ENCODE measurements around the gene AGTRAP. TPM values are rescaled to one million over a fixed set of nuclear protein-coding genes. Genes with fewer than 3 reads are reported as not detected.
A peak's percentile ranks its signal among the peaks of the same experiment; 100 is the strongest.

Gene AGTRAP, protein sequence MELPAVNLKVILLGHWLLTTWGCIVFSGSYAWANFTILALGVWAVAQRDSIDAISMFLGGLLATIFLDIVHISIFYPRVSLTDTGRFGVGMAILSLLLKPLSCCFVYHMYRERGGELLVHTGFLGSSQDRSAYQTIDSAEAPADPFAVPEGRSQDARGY
- total RNA-seq (56.7 and 58.6 TPM in 2 replicates), polyA plus RNA-seq (81.4 and 94.0 TPM in 2 replicates)

- peaks cover 14% of the 10 kb centered on the region for H3K4me1 ChIP-seq (ENCODE audit: low read depth)
- H3K4me3 ChIP-seq: peak within 1 kb of the TSS; percentile 58
- H3K36me3 ChIP-seq: no peaks in the 10 kb centered on the region
- DNase-seq (ENCODE audit: low read depth in 1 of 2, low spot score in 1 of 2): peak; percentile 95
- H3K9me3 ChIP-seq (ENCODE audit: low read depth): no peaks in the 10 kb centered on the region
- TF ChIP-seq CTCF (IDR thresholded peaks at IDR 0.05; ENCODE audit: low read depth, low read length): no peak
- H3K27me3 ChIP-seq: no peaks in the 10 kb centered on the region
- H3K27ac ChIP-seq: no peak within 1 kb of the TSS
Observed at GRCh38 chr1:11735854-11736745, at the start of gene AGTRAP. TSS of gene AGTRAP (plus strand) at chr1:11736136. CDS start at chr1:11736209, 73 bp downstream.

GRCh38 chr1:11688506-11688905 lies 47.4 kb upstream of the AGTRAP start:
- Histone ChIP-seq H3K4me1 (ENCODE audit: low read depth) (no peaks in the 10 kb centered on the region), H3K27me3 (peaks cover 42% of the 10 kb centered on the region), H3K27ac (no peak overlapping the region), H3K36me3 (no peaks in the 10 kb centered on the region), H3K9me3 (ENCODE audit: low read depth) (no peaks in the 10 kb centered on the region), H3K4me3 (no peak overlapping the region)
- no peak for TF ChIP-seq CTCF (IDR thresholded peaks at IDR 0.05; ENCODE audit: low read depth, low read length)
- DNase-seq (ENCODE audit: low read depth in 1 of 2, low spot score in 1 of 2): no peak

DNA sequence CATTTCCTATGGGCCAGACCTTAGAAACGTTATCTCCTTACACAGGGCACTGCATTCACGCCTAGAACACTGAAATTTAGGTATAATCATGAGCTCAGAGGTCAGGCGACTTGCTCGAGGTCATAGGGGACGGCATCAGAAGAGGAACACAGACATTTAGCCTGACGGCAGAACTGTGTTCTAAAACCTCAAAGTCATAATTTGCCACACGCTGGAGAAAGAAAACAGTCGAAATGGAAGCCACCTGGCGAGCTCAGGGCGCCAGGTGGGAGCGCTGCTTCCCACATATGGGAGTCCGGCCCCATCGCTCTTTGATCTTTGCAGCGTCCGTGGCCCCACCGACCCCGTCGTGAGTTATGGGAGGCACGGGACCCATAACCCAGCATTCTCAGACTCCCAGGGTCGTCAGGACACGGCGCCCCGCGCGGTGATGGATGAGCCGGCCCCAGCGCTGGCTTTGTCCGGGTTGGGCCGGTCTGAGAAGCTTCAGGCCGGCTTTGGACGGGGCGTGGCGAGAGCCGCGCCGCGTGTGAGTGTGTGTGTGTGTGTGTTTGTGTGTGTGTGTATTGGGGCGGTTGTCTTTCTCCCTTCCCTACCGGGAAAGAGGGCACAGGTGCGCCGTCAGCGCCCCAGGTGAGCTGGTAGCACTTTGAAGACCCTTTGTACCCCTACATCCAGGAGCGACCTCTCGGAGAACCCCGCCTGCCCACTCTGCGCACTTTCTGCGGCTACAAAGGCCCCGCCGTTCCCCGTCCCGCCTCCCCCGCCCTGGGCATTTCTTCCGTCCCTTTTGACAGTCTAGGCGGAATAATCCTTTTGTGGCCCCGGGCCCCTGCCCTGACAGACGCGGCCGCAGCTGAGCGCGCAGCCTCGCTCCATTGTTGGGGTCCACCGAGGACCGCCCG lies 45.3 kb upstream of the AGTRAP start:
- H3K27ac ChIP-seq: no peak overlapping the region
- H3K4me1 ChIP-seq (ENCODE audit: low read depth): no peaks in the 10 kb centered on the region
- no peaks in the 10 kb centered on the region for H3K9me3 ChIP-seq (ENCODE audit: low read depth)
- H3K36me3 ChIP-seq: no peaks in the 10 kb centered on the region
- TF ChIP-seq CTCF (IDR thresholded peaks at IDR 0.05; ENCODE audit: low read depth, low read length): no peak
- H3K27me3 ChIP-seq: peaks cover 55% of the 10 kb centered on the region
- peak in 1 of 2 donors; percentile 41 for DNase-seq (ENCODE audit: low read depth in 1 of 2, low spot score in 1 of 2)
- peak overlapping the region; percentile 58 for H3K4me3 ChIP-seq

DNA sequence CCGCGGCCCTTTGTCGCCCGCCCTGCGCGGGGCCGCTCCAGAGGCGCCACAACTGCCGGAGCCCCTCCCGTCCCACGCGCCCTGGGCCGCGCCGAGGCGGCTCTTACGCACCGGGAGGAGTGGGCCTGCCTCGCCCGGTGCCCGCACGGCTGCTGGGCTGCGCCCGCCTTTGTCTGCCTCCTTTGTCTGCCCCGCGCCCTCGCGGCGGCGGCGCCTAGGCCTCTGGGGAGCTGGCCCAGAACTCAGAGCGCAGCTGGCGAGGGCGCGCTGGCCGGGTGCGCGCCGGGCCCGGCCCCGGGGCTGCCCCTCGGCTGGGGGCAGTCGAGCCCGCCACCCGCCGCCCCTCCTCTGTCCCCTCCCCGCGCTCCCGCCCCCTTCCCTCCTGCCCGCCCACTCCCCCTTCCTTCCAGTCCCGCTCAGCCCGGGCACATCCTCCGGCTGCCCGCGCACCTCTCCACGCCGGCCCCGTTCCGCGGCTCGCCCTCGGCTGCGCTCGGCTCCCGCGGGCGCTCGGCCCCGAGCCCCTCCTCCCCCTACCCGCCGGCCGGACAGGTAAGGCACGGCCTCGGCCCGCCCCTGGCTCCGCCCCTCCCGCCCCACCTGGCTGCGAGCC lies 44.5 kb upstream of the AGTRAP start, which contains the start of gene DRAXIN:
Gene DRAXIN (plus strand): TSS at position 409 of the 613 bp plus-strand sequence. CDS start 14,549 bp downstream, outside the sequence.
- Histone ChIP-seq H3K36me3 (no peaks in the 10 kb centered on the region), H3K4me1 (ENCODE audit: low read depth) (no peaks in the 10 kb centered on the region), H3K27me3 (peaks cover 55% of the 10 kb centered on the region), H3K4me3 (peak within 1 kb of the TSS; percentile 58), H3K27ac (no peak within 1 kb of the TSS), H3K9me3 (ENCODE audit: low read depth) (no peaks in the 10 kb centered on the region)
- peak in 1 of 2 donors; percentile 61 for DNase-seq (ENCODE audit: low read depth in 1 of 2, low spot score in 1 of 2)
- TF ChIP-seq CTCF (IDR thresholded peaks at IDR 0.05; ENCODE audit: low read depth, low read length): no peak
